NCI-H1436 (cell line): ENCODE measurements around the gene ECT2L.

Source experiments
- DNase-seq: peaks from one replicate; lab custom pipeline; 2025; lab: John Stamatoyannopoulos, UW

The ECT2L gene

DNA sequence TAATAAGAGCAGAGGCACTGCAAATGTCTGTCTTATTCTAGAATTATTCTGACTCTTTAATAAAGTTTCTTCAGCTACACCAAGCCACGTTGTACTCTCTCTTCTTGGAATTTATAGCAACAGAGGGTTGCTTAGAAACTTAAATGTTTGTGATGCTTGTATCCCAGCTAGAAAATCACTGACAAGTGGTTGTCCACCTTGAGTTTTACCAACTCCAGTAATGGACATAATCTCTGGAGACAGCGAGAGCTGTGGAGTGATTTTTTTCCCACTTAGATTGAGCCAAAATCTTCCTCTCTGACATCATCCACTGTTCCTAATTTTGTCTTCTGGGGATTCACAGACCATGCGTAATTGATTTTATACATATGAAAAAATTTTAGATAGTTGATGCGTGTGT is 8.0 kb downstream of the ECT2L start:
- no peak for DNase-seq

DNA sequence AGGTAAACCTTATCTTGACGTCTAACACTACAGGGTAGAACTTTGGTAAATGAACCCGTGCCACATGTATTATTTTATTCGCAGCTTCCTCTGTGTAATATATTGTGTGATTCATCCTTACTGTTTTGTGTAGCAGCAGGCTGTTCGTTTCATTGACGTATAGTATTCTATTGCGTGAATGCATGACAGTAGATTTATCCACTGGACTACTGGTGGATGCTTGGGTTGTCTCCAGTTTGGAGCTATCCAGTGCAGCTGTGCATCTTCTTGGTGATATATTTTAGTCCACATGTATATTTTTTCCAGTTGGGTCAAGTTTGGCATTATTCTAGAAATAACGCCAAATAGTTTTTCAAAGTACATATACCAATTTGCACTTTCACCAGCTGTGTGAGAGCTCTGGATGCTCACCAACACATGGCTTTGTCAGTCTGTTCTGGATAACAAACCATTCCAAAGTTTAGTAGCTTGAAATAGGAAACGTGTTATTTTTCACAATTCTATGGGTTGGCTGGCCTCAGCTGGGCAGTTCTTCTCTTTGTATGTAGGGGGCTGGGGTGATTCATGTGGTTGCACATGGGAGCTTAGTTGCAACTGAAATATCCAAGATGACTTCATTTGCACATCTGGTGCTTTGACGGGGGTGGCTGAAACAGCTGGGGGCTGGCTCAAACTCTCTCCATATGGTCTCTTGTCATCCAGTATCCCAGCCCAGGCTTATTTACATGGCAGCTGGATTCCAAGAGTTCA is 9.3 kb downstream of the ECT2L start:
- no peak for DNase-seq

DNA sequence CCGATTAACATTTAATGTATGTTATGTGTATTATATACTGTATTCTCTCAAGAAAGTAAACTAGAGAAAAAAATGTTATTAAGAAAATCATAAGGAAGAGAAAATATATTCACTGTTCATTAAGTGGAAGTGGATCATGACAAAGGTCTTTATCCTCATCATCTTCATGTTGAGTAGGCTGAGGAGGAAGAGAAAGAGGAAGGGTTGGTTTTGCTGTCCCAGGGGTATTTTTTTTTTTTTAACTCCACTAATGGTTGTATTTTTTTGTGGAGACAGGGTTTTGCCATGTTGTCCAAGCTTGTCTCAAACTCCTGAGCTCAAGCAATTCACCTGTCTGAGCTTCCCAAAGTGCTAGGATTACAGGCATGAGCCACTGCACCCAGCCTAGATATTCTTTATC is 11.0 kb downstream of the ECT2L start:
- DNase-seq: no peak

DNA sequence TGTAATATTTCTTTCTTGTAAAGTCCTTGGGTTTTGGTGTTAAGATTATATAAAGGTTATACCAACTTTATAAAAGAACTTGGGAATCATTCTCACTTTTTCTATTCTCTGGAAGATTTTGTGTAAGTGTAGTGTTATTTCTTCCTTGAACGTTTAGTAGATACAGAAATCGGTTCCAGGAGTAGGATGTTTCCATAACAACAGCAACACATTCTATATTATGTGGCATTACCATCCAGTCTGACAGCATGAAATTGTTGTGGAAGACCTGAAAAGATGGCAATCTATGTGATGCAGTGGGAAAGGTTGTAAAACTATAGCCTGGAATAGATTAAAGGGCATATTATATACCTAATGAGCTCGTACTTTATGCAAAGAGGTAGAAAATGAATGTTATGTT is 13.8 kb downstream of the ECT2L start:
- no peak for DNase-seq

DNA sequence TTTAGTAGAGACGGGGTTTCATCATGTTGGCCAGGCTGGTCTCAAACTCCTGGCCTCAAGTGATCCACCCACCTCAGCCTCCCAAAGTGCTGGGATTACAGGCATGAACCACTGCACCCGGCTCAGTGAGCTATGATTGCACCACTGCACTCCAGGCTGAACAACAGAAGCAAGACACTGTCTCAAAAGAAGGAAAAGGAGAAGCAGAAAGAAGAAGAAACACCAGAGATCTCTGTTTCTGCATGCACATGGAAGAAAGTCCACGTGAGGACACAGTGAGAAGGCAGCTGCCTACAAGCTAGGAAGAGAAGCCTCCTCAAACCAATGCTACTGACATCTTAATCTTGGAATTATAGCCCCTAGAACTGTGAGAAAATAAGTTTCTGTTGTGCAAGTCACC is 16.0 kb downstream of the ECT2L start:
- no peak for DNase-seq

DNA sequence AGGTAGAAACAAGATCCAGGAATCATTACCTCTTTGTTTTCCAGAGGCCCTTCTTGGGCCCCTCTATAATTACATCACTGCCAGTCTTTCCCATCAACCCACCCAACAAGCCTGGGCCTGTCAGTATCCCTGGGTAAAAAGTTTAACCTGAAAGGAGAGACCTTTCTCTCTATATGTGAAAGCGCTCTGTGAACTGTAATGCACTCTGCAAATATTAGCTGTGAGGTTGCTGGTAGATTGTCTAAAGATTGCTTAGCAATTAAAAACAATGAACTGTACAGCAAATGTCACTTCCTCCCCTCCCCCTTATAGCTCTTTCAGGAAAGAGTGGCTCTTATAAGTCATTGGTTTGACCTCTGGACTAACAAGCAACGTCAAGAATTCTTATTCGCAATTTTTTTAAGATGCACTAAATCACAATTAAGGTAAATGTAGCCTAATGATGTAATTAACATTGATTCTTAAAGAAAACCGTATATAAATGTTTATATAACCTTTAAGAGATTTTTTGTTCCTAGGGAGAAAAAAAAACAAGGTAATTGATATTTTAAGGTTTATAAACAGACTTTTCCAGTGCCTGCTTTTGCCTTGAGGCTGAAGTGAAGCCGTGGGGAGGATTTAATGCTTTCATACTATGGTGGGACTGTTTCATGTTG is 18.4 kb downstream of the ECT2L start:
- DNase-seq: peak; percentile 74

DNA sequence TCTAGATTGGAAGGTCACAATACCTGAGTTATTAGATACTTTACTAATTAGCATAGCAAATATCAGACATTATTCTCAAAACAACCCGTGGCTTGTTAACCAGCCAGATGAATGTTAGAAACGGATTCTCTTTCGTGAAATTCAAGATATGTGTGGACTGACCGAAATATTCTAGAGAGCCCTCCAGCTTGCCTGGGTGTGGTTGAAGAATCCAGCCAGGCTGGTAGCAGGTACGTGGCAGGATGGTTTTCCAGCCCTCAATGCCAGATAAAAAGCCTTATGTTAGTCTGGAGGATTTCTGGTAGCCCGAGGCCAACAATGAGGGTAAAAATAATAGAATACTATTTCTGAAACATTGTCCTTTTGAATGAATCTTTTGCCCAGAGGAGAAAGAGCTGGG is 19.3 kb downstream of the ECT2L start:
- DNase-seq: no peak

DNA sequence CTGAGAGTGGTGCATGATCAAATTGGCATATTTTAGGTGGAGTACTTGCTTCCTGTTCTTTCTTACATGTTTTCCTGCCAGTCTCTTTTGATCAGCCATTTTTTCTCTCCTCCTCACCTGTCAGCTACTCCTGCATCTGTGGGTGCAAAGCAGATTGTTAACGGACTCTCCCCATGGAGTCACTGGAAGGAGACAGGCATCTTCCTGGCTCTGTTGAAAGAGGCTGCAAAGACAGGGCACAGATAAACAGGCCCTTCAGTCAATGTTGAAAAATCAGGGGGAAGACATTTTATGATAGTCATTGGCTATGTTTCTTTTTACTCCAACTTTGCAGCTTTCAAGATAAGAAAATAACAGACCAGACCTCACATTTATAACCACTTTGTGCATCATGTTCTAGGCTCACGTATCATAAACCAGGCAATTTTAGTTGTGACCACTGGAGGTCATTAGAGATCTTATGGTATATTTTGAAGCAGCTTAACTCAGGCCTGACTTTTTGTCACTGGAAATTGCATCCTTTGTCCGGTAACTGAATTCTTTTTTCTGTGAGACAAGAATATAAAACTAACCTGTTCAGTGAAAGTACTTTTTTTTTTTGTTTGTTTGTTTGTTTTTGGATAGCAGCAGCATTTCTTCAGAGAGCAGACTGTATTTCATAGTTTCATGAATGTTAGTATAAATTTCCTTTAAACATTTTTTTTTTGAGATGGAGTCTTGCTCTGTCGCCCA is 20.1 kb downstream of the ECT2L start:
- DNase-seq: peak; percentile 59

DNA sequence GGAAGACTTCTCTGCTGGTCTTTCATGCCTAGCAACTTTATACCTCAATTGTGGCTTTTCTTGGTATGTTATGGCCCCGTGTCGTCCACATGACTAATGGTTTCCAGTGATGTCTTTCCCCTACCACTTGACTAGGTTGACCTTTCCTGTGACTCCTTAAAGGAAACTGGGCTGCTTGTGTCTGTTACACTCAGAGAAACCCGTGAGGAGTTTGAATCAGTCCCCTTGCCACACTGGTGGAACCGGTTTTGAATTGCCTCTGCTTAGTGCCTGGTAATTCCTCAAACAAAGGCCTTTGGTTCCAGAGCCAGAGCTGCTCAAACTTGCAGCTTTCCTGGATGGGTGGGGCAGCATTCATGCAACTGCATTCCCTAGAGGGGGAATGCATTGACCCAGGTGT is 21.9 kb downstream of the ECT2L start:
- peak; percentile 45 for DNase-seq

DNA sequence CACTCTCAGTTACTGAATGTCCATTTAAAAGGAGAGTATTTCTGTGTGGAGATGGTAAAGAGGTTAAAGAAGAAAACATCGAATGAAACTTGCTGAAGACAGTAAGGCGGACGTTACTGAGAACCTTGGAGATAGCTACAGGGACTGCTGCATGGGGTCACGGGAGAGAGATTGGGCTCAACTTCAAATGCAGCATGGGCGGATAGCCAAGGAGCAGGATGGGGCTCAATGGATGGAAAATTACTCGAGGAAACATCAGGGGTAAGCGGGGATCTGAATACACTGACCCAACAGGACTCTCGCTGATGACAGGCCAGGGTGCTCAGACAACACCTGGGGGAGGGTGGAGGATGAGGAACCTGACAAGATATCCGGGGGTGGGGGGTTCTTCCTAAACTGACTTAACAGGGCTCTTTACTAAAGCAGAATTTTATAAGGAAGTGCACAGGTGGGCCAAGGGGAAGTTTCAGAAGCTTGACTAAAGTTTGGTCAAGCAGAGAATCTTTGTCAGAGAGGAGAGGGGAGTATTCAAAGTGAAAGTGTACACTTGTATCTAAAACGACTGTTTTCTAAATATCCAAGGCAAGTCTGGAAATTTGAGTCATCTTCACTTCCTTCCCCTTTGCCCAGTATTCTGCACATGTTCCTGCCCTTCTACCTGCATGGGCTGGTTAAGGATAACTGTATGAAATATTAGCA is 22.8 kb downstream of the ECT2L start:
- no peak for DNase-seq

DNA sequence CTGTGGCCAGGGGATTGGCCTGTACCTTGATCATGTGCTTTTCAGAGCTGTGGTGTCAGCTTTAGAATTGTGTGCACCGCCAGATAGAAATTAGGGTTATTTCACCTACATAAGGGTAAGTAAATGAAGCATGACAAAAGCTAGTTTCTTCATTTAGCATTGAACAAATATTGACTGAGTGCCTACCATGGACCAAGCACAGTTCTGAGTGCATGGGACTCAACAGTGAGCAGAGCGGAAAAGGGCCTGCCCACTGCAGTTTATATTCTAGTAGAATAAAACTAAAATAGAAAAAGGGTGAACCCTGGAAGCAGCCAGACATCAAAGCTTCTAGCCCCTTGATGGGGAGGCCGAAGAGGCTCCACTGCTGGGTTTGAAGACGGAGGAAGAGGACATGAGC is 25.6 kb downstream of the ECT2L start:
- no peak for DNase-seq

DNA sequence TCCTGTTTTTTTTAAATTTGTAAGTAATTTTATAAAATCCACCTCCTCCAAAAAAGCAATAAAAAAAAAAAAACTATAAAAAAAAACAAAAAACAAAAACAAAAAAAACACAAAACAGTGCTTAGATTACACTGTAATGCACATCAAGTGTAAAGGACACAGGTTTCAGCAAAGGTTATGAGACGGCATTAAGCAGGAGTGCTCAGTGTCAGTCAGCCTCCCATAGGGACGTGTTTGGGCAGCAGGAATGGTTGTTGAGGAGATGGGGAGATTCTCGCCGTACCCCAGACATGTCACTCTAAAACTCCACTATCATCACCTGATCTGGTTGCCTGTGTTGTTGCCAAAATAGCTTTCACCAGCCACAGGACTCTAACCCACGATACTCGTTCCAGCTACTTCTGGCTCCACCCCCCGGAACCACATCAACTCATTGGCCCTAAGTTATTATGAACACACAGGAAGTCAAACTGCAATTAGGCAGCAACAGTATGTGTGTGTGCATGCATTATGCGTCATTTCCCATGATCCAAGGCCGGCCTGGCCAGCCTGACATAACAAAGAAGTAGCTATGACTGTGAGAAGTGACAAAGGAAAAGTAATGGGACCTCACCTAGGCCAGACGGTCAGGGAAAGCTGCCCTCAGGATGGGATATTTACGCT is 28.7 kb downstream of the ECT2L start:
- DNase-seq: no peak

DNA sequence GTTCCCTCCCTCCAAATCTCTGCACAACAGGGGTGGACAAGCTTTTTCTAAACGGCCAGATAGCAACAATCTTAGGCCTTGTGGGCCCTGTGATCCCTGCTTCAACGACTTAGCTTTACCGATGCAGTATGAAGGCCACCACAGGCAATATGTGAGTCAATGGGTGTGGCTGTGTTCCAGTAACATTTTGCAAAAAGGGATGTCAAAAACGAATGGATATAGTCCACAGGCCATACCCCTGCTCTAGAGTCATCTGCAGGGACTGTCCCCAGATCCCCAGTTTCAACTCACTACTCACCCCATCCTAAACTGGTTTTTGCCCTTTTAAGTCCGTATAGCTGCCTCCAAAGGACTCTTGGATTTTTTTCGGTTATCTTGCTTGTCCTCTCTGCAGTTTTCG is 34.4 kb downstream of the ECT2L start:
- no peak for DNase-seq

DNA sequence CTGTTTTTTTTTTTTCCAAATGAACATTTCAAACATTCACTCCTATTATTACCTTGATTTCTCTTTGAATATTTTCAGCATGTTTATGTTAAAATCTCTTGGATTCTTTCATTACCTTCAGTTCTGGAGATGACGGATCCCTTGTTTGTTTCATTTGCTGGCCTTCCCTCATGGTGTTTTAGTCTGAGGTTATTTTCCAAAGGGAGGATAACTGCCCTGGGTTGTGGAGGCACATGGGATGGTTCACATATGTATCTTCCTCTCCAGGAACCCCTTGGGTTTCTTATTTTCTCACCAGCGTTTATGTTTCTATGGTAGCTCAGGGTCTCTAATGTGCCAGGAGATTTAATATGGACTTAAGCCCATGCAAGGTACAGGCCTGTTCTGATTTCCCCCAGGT is 36.3 kb downstream of the ECT2L start:
- DNase-seq: no peak

DNA sequence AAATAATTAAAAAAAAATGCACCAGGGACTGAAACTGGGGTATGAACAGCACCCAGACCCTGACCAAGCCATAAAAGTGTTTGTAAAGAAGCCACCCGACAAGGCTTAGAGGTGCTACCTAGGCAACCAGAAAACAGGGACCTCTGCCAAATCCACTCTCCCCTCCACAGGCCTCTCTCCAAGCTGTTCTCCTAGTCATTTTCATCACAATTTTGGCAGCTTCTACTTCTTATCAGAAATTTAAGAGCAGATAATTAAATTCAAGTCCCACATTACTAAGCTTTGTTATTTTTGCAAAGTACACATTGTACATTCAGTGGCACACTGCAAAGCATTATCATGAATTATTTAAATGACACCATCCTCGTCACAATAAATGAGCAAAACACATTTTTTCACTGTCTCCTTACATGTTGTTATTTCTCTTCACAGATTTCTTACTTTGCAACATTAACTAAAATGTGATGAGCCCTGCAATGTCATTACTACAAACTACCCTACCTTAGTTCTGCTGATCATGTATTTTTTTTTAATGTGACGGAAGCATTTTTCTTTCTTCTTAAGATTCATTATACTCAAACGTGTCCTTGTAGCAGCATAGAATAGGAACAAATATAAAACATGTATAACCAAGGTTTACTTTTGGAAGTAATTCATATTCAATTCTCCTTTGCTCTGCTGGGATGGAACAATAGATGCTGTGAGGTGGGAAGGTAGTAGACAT is 38.1 kb downstream of the ECT2L start:
- peak; percentile 58 for DNase-seq

DNA sequence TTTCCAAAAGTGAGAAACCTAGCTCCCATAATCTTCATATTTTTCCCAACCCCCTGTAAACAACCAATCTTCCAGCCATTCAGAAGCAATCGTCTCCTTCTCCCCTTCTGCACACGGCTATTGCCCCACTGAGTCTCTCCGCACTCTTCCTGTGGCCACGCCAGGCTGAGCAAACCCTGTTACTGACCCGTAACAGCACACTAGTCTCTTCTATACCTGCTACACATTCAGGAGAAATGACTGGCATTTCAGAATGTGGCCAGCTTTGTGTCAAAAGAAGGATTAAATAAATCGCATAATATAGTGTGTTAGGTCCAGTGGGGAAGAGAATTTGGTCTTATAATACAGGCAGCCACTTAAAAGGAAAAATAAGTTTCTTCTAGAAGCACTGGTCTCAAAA is 41.4 kb downstream of the ECT2L start:
- DNase-seq: no peak

DNA sequence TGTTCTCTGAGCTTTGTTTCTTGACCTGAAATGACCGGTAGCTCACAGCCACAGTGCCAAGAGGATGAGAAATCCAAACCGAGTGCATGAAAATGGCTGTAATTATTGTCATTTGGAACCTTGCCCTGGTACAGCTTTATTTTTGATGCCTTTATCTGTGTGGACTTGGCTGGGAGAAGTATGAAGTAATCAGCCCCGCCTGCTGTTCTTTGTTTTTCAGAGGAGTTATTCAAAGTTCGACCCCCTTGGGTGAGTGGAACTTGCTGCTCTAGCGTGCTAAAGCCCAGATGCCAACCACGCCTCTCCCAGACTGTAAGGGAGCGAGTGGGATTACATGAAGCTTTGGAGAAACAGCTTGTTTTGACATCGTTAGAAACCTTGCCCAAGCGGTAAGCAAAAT is 48.3 kb downstream of the ECT2L start:
- no peak for DNase-seq

DNA sequence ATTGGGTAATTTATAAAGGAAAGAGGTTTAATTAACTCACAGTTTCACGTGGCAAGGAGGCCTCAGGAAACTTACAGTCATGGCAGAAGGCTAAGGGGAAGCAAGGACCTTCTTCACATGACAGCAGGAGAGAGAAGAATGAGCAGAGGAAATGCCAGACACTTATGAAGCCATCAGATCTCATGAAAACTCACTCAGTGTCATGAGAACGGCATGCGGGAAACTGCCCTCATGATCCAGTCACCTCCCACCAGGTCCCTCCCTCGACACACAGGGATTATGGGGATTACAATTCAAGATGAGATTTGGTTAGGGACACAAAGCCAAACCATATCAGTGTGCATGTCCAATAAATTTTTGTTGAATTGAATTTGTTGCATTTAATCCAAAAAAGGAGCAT is 52.0 kb downstream of the ECT2L start:
- no peak for DNase-seq

DNA sequence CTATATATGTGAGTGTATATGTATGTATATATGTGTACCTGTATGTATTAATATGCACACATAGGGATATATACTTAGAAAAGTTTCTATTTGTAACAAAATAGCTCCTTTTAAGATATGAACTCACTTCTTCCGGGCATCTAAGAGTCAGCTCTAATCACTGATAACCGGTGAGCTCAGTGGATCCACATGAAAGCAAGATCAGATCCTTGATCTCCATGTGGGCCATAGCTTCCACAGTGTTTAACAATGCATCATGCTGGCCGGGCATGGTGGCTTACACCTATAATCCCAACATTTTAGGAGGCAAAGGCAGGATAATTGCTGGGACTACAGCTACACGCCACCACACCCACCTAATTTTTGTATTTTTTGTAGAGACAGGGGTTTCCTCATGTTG is 52.6 kb downstream of the ECT2L start:
- DNase-seq: no peak

DNA sequence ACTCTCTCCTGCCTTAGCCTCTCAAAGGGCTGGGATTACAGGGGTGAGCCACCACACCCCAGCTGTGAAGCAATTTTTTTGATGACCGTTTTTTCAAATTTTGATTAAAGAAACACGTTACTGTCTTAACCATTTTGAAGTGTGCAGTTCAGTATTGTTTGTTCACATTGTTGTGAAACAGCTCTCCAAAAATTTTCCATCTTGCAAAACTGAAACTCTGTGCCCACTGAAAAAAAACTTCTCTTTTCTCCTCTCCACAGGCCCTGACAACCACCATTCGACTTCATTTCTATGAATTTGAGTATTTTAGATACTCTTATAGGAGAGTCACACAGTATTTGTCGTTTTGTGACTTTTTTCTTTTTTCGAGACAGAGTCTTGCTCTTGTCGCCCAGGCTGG is 53.9 kb downstream of the ECT2L start:
- no peak for DNase-seq

DNA sequence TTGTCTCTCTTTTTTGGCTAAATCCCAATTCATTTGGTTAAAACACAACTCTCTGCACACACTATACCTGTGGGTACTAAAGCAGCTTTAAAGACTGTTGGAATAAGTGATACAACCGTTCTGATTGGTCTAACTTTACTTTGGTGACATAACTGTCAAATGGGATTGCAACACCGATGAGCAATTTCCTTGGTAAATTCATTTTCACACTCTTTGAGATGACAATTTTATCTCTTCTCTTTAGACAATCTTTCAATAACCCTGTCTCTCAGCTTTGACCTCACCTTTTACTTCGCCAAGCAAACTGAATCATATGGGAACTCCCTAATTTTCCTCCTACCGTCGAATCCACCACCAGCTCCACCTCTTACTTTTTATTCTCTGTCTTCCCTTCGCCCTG is 60.8 kb downstream of the ECT2L start:
- DNase-seq: no peak

DNA sequence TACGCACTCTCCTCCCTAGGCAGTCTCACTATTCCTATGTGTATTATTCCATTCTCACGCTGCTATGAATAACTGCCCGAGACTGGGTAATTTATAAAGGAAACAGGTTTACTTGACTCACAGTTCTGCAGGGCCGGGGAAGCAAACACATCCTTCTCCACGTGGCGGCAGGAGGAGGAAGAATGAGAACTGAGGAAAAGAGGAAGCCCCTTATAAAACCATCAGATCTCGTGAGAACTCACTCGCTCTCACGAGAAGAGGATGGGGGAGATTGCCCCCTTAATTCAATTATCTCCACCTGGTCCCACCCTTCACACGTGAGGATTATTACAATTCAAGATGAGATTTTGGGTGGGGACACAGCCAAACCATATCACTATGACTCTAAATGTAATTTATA is 61.9 kb downstream of the ECT2L start:
- no peak for DNase-seq
